Fibroblast of lung (primary cell): ENCODE data around the gene HUS1. TPM values are rescaled to one million over a fixed set of nuclear protein-coding genes. Genes with fewer than 3 reads are reported as not detected.

Experiments used
- DNase-seq, 2 donors: peaks; one replicate each; pipeline versions ENCODE4 v3.0.0 to v3.0.0-alpha.2; 2010; ENCODE audit warnings: low read depth in 2 of 2
- H2AFZ ChIP-seq: 2 replicates; pipeline ENCODE4 v1.5.1; 2012; ENCODE audit warnings: low read length, control low read depth, inconsistent platforms
- H3K27ac ChIP-seq: 2 replicates; pipeline ENCODE4 v1.5.1; 2011; ENCODE audit warnings: low read length, control low read depth; ENCODE audit not compliant: insufficient read depth
- H3K27me3 ChIP-seq: 2 replicates; pipeline ENCODE4 v1.5.1; 2011; ENCODE audit warnings: mild to moderate bottlenecking, low read length; ENCODE audit not compliant: control insufficient read depth, insufficient read depth
- H3K36me3 ChIP-seq: 2 replicates; pipeline ENCODE4 v1.5.1; 2011; ENCODE audit warnings: low read length; ENCODE audit not compliant: control insufficient read depth, insufficient read depth
- H3K4me1 ChIP-seq: 2 replicates; pipeline ENCODE4 v1.5.1; 2011; ENCODE audit warnings: low read length; ENCODE audit not compliant: control insufficient read depth, insufficient read depth; ENCODE audit errors: extremely low read depth
- H3K4me2 ChIP-seq: 2 replicates; pipeline ENCODE4 v1.5.1; 2011; ENCODE audit warnings: low read length, control low read depth; ENCODE audit not compliant: insufficient read depth; ENCODE audit errors: extremely low read depth
- H3K4me3 ChIP-seq, 4 experiments: fragments of 200-600 bp in 1 of 4; sonication (generic) in 1 of 4; replicated peaks in 1 of 4; 2 replicates each; pipeline ENCODE4 v1.5.1; 2011 to 2016; ENCODE audit warnings: low read length in 4 of 4, low read depth in 3 of 4, mild to moderate bottlenecking in 3 of 4, control low read depth in 2 of 4, inconsistent platforms in 1 of 4, mixed read lengths in 1 of 4; ENCODE audit not compliant: insufficient read depth in 1 of 4; ENCODE audit errors: control extremely low read depth in 1 of 4
- H3K79me2 ChIP-seq: 2 replicates; pipeline ENCODE4 v1.5.1; 2012; ENCODE audit warnings: mild to moderate bottlenecking, low read length, inconsistent platforms; ENCODE audit not compliant: control insufficient read depth, insufficient read depth
- H3K9ac ChIP-seq: 2 replicates; pipeline ENCODE4 v1.5.1; 2011; ENCODE audit warnings: mild to moderate bottlenecking, low read length, control low read depth; ENCODE audit not compliant: insufficient read depth
- H3K9me3 ChIP-seq: 2 replicates; pipeline ENCODE4 v1.5.1; 2012; ENCODE audit warnings: low read depth, low read length; ENCODE audit not compliant: control insufficient read depth, insufficient read depth
- H4K20me1 ChIP-seq: 2 replicates; pipeline ENCODE4 v1.5.1; 2011; ENCODE audit warnings: low read length; ENCODE audit not compliant: control insufficient read depth, insufficient read depth; ENCODE audit errors: extremely low read depth
- CTCF ChIP-seq, 2 donors: IDR thresholded peaks in 1 of 2; conservative IDR thresholded peaks in 1 of 2; 1 replicate in 1 of 2; 2 replicates in 1 of 2; pipeline ENCODE4 v1.5.1; 2011 to 2012; ENCODE audit warnings: low read length in 2 of 2, control low read depth in 1 of 2, inconsistent platforms in 1 of 2, low read depth in 1 of 2, mild to moderate bottlenecking in 1 of 2
- EZH2 ChIP-seq: IDR thresholded peaks from 2 replicates; pipeline ENCODE4 v1.5.1; 2012; ENCODE audit warnings: low read length, control low read depth, mild to moderate bottlenecking; ENCODE audit errors: missing control alignments
- polyA plus RNA-seq, 2 donors: library from polyadenylated mRNA; depleted of rRNA in 1 of 2; stranded (reverse) in 1 of 2; unstranded in 1 of 2; fragments of >200 nt; gene quantifications; 2 replicates each; pipeline ENCODE4 v1.2.1, GENCODE V29; 2011 to 2012; ENCODE audit warnings: missing spikeins in 1 of 2
- total RNA-seq: library from RNA; depleted of rRNA; stranded (reverse); fragments of >200 nt; gene quantifications from 2 replicates; pipeline ENCODE4 v1.2.1, GENCODE V29; 2014

The HUS1 gene
- total and polyA plus RNA-seq, 2 donors (not counting 1 experiment from before 2014, with no cell fraction given) = 14.2 to 29.4 TPM

DNA sequence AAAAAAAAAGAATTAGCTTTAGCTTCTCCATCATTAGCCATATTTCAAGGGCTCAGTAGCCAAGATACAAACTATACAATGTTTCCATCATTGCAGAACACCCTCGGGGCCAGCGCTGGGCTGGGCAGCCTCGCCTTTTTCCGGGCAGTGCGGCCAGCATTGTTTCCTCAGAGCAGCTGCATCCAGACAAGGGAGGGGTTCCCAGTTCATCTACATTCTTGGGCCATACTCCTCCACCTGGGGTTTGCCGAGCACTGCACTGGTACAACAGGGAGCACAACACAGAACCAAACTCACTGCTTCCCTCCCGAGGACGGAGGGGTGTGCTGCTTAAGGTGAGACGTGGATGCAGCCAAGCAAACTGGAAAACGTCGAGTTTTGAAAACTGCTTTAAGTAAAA is 28.7 kb downstream of the HUS1 start:
- H3K4me2 ChIP-seq = no peak overlapping the region
- no peak overlapping the region for H3K4me3 ChIP-seq
- H3K79me2 ChIP-seq = no peaks in the 10 kb centered on the region
- H3K36me3 ChIP-seq = no peaks in the 10 kb centered on the region
- H2AFZ ChIP-seq = no peak overlapping the region
- DNase-seq = no peak
- H3K27me3 ChIP-seq = no peaks in the 10 kb centered on the region
- H3K9ac ChIP-seq = no peak overlapping the region
- TF ChIP-seq EZH2 = no peak
- no peak for TF ChIP-seq CTCF (conservative IDR thresholded peaks at IDR 0.05 in 1 of 2, IDR thresholded peaks at IDR 0.05 in 1 of 2; ENCODE audit: low read depth in 1 of 2, low read length in 2 of 2)
- no peak overlapping the region for H3K27ac ChIP-seq
- H4K20me1 ChIP-seq = no peaks in the 10 kb centered on the region
- H3K9me3 ChIP-seq = no peaks in the 10 kb centered on the region
- no peaks in the 10 kb centered on the region for H3K4me1 ChIP-seq

DNA sequence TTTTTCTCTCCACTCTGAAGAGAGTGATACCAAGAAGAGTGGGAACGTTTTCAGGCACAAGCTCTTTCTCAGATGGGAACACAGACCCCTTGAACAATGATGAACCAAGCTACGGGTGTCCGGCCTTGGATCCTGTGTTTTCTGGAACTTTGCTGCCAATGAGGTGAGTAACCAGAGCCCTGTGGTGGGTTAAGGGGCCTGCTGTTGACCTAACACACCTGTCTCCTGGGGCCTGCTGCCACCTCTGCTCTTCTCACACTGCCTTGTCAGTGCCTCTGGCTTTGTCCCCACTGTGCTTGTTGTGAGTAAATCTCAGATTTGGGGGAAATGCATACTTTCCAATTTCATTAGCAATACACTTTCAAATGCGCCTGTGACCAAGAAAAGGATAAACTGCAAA is 29.7 kb downstream of the HUS1 start:
- Histone ChIP-seq H3K27ac (no peak overlapping the region), H4K20me1 (no peaks in the 10 kb centered on the region), H3K27me3 (no peaks in the 10 kb centered on the region), H3K36me3 (no peaks in the 10 kb centered on the region), H3K4me3 (no peak overlapping the region), H3K9ac (no peak overlapping the region), H3K4me2 (no peak overlapping the region), H3K4me1 (no peaks in the 10 kb centered on the region), H3K79me2 (no peaks in the 10 kb centered on the region), H3K9me3 (no peaks in the 10 kb centered on the region), H2AFZ (no peak overlapping the region)
- DNase-seq = no peak
- TF ChIP-seq CTCF (conservative IDR thresholded peaks at IDR 0.05 in 1 of 2, IDR thresholded peaks at IDR 0.05 in 1 of 2; ENCODE audit: low read depth in 1 of 2, low read length in 2 of 2) = no peak
- TF ChIP-seq EZH2 = no peak

DNA sequence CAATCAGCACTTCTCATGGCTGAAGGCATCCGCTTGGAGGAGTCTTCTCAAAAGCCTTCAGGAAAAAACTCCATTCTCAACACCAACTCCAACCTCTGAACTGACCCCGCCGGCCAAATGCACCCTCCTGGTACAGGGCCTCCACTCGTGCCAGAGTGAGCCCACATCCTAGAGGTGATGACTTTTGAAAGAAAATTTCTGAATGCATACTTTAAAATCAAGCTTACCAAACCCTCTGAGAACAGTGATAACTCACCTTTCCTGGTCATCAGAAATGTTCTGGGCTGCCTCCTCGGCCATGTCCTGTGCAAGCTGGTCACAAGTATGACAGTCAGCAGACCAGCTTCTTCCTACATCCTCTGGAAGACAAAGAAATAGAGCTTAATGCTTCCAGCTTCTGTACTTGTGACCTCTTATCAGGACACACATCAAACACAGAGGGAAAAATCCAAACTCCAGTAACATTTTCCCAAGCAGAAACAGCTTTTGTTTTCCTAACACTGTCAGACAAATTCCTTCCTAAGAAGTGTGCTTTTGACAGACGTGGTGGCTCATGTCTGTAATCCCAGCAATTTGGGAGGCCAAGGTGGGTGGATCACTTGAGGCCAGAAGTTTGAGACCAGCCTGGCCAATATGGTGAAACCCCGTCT is 31.1 kb downstream of the HUS1 start, which contains the start of gene PKD1L1:
Gene PKD1L1 (minus strand): TSS at position 326 of the 650 bp plus-strand sequence. CDS start 26 bp downstream, at position 300.
- Histone ChIP-seq H3K27ac (no peak within 1 kb of the TSS), H3K27me3 (no peaks in the 10 kb centered on the region), H3K9me3 (no peaks in the 10 kb centered on the region), H3K4me3 (no peak within 1 kb of the TSS), H3K36me3 (no peaks in the 10 kb centered on the region), H3K4me1 (peaks cover 3% of the 10 kb centered on the region), H3K9ac (no peak within 1 kb of the TSS), H3K79me2 (no peaks in the 10 kb centered on the region), H2AFZ (no peak within 1 kb of the TSS), H4K20me1 (no peaks in the 10 kb centered on the region), H3K4me2 (no peak within 1 kb of the TSS)
- peak in 1 of 2 donors; percentile 41 for DNase-seq
- TF ChIP-seq CTCF (conservative IDR thresholded peaks at IDR 0.05 in 1 of 2, IDR thresholded peaks at IDR 0.05 in 1 of 2; ENCODE audit: low read depth in 1 of 2, low read length in 2 of 2) = no peak
- no peak for TF ChIP-seq EZH2
